Psoas muscle (tissue), 8 donors: Measurements from ENCODE around the gene PHF23. TPM values are rescaled to one million over a fixed set of nuclear protein-coding genes. Genes with fewer than 3 reads are reported as not detected.

ENCODE experiments used
- ATAC-seq, 4 donors: fragments of 200-7000 bp; cut with Tn5 transposase; one replicate each; pipeline ENCODE4 v1.9.1; 2020; ENCODE audit warnings: moderate library complexity in 3 of 4, mild to moderate bottlenecking in 2 of 4
- DNase-seq, 2 donors: peaks; one replicate each; pipeline ENCODE4 v3.0.0-alpha.2; 2020
- H3K27ac ChIP-seq: fragments of 200-600 bp; one replicate; pipeline ENCODE4 v1.8.0; 2022
- H3K27me3 ChIP-seq, 3 donors: fragments of 200-600 bp in 1 of 3; one replicate each; pipeline versions ENCODE4 v1.6.1 to v1.8.0; 2013 to 2022; ENCODE audit warnings: low read length in 2 of 3, mild to moderate bottlenecking in 2 of 3, moderate library complexity in 1 of 3; ENCODE audit not compliant: insufficient read depth in 3 of 3
- H3K36me3 ChIP-seq, 2 donors: fragments of 200-600 bp in 1 of 2; one replicate each; pipeline versions ENCODE4 v1.6.1 to v1.8.0; 2013 to 2022; ENCODE audit warnings: low read depth in 1 of 2, mild to moderate bottlenecking in 1 of 2, moderate library complexity in 1 of 2; ENCODE audit not compliant: insufficient read depth in 1 of 2
- H3K4me1 ChIP-seq: fragments of 200-600 bp; one replicate; pipeline ENCODE4 v1.8.0; 2022
- H3K4me3 ChIP-seq: fragments of 200-600 bp; one replicate; pipeline ENCODE4 v1.8.0; 2022; ENCODE audit warnings: mild to moderate bottlenecking
- H3K9me3 ChIP-seq: fragments of 200-600 bp; one replicate; pipeline ENCODE4 v1.8.0; 2022
- WGBS, 3 donors: extraction: QIAGEN DNeasy Blood & Tissue Kit; methylation state at CpG; one replicate each; pipeline versions ENCODE4 v1.1.6 to v1.1.7; 2013; 5-methylcytosine and 5-hydroxymethylcytosine counted together
- intact Hi-C, 2 donors: fragments of 100-400 bp; cut with DNase I; formaldehyde crosslinking; loops; one replicate each; pipeline versions ENCODE4 v1.11.0 to v1.14.2; 2022
- polyA plus RNA-seq, 3 donors: library from polyadenylated mRNA; stranded (reverse); fragments of 200-250 nt; gene quantifications; one replicate each; pipeline ENCODE4 v1.2.3, GENCODE V29; 2013
- total RNA-seq, 4 donors: library from RNA; stranded (reverse); fragmentation: NEBNext Ultra II Directional in 2 of 4; extraction: Animal tissue kit (Norgen Biotek cat#: 25700) in 2 of 4; gene quantifications; one replicate each; pipeline versions ENCODE4 v1.2.1 to v1.2.4, GENCODE V29; 2021 to 2023
- TF ChIP-seq, protein P1 (sequence below): fragments of 200-600 bp; IDR thresholded peaks from one replicate; pipeline ENCODE4 v1.8.0; 2022; ENCODE audit warnings: antibody characterized with exemption
- donor health status: healthy with polysubstance abuse.
- donor health status: DM: no; HTN: no; CAD: no; lungs with moderate emphysema.
- donor health status: Bipolar disorder and iron deficiency.
- donor health status: healthy.
- donor health status: DM: yes; HTN: yes; CAD: no.
- donor health status: DM: no; HTN: no; CAD: no.
- donor health status: DM: no; HTN: no; CAD: no.
- donor health status: DM: yes; HTN: yes; CAD: no.

The PHF23 gene
- total and polyA plus RNA-seq, 7 donors, result 20.9 to 43.3 (median 28.2) TPM

DNA sequence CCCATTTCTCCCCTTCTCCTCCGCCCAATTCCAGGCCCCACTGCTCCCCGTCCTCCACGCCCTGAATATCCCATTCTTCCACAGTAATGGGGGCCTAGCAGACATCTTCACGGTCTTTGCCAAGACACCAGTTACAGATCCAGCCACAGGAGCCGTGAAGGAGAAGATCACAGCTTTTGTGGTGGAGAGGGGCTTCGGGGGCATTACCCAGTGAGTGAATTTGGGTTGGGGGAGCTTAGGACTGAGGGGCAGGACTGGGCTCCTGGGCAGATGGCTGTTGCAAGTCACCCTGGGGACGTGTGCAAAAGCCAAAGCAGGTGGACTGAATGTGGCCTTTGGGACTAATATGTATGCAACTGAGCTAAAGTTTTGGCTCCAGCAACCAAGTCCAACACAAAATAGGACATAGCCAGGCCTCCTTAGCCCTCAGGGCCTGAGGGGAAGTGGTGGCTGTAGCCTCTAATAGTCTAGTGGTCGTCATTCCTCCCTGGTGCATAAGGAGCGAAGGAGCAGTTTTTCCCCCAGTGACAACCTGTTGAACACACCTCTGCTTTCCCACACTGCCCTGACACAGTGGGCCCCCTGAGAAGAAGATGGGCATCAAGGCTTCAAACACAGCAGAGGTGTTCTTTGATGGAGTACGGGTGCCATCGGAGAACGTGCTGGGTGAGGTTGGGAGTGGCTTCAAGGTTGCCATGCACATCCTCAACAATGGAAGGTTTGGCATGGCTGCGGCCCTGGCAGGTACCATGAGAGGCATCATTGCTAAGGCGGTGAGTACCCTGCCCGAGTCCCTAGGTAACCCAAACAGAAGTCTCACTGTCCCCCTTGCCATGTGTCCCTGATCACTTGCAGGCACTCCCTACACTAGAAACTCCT, 16.9 kb downstream of the PHF23 start:
- peaks cover 34% of the 10 kb centered on the region for H3K4me1 ChIP-seq
- ATAC-seq, result no peak
- H3K27me3 ChIP-seq, result no peaks in the 10 kb centered on the region
- TF ChIP-seq, protein P1, sequence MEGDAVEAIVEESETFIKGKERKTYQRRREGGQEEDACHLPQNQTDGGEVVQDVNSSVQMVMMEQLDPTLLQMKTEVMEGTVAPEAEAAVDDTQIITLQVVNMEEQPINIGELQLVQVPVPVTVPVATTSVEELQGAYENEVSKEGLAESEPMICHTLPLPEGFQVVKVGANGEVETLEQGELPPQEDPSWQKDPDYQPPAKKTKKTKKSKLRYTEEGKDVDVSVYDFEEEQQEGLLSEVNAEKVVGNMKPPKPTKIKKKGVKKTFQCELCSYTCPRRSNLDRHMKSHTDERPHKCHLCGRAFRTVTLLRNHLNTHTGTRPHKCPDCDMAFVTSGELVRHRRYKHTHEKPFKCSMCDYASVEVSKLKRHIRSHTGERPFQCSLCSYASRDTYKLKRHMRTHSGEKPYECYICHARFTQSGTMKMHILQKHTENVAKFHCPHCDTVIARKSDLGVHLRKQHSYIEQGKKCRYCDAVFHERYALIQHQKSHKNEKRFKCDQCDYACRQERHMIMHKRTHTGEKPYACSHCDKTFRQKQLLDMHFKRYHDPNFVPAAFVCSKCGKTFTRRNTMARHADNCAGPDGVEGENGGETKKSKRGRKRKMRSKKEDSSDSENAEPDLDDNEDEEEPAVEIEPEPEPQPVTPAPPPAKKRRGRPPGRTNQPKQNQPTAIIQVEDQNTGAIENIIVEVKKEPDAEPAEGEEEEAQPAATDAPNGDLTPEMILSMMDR, result no peak
- H3K27ac ChIP-seq, result no peak overlapping the region
- 66 to 74% (median 68%) methylated on average over 15 of the region's 15 CpGs for WGBS, 3 donors
- intact Hi-C loops, result no loop called here
- peaks cover 10 to 68% of the 10 kb centered on the region in 2 donors for H3K36me3 ChIP-seq
- DNase-seq, result peak; percentile 14 to 23
- peak overlapping the region; percentile 98 for H3K4me3 ChIP-seq
- no peaks in the 10 kb centered on the region for H3K9me3 ChIP-seq

DNA sequence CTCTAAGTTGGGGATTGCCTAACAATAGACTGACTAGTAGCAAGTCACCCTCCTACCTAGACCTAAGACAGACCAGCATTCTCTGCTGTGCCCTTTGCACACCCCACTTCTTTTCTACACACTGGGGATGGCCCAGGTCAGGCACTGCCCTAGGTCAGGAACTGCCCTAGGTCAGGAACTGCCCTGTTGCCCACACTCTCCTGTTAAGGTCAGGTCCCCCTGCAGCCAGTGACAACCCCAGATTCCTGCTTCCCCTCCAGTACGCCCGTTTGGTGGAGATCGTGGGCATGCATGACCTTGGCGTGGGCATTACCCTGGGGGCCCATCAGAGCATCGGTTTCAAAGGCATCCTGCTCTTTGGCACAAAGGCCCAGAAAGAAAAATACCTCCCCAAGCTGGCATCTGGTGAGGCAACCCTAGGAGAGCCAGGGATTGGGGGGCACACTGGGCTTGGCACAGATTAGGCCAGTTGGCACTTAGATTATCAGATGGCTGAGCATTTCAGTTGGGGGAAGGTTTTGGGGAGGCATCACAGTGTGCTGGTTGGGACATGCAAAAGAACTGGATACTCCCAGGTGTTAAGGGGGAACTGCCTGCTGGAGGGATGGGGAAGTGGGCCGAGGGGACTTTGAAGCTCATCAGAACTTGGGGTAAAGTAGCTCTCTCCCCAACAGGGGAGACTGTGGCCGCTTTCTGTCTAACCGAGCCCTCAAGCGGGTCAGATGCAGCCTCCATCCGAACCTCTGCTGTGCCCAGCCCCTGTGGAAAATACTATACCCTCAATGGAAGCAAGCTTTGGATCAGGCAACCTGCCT, 17.8 kb downstream of the PHF23 start:
- no peaks in the 10 kb centered on the region for H3K27me3 ChIP-seq
- DNase-seq, result peak; percentile 11 to 37
- TF ChIP-seq, protein P1, result no peak
- H3K4me3 ChIP-seq, result peak overlapping the region; percentile 98
- peaks cover 5 to 60% of the 10 kb centered on the region in 2 donors for H3K36me3 ChIP-seq
- H3K27ac ChIP-seq, result peak overlapping the region; percentile 99
- 49 to 52% (median 49%) methylated on average over 10 of the region's 10 CpGs for WGBS, 3 donors
- no peaks in the 10 kb centered on the region for H3K9me3 ChIP-seq
- intact Hi-C loops, result loop anchor here in 1 of 2 donors (2.0 kb wide), 2 partner anchors 15 to 75 kb away; no protein-coding TSS in a partner anchor
- no peak for ATAC-seq
- peaks cover 34% of the 10 kb centered on the region for H3K4me1 ChIP-seq

DNA sequence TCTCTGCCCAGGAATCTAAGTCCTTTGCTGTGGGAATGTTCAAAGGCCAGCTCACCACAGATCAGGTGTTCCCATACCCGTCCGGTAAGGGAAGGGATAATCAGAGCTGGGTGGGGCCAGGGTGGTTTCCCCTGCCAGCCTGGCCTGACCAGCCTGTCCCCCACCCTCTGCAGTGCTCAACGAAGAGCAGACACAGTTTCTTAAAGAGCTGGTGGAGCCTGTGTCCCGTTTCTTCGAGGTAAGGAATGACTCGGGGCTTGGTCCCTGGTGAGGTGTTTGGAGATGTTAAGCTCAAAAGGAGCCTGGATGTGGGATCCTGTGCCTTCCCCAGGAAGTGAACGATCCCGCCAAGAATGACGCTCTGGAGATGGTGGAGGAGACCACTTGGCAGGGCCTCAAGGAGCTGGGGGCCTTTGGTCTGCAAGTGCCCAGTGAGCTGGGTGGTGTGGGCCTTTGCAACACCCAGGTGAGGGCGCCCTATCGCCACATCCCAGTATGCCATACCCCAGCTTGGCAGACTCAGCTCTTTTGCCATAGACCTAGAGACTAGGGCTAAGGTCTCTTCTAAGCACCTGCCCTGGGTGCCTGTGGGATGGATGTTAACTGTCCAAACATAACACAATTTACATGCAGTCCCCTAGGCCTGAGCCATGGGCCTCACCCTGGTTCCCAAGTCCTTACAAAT, 18.5 kb downstream of the PHF23 start:
- peaks cover 4 to 52% of the 10 kb centered on the region in 2 donors for H3K36me3 ChIP-seq
- DNase-seq (peak; percentile 65 to 78), ATAC-seq (peak; percentile 34 to 58 (median 54))
- peak overlapping the region; percentile 99 for H3K27ac ChIP-seq
- TF ChIP-seq, protein P1, result peak; percentile 52
- H3K4me3 ChIP-seq, result peak overlapping the region; percentile 98
- H3K4me1 ChIP-seq, result peaks cover 34% of the 10 kb centered on the region
- H3K9me3 ChIP-seq, result no peaks in the 10 kb centered on the region
- no peaks in the 10 kb centered on the region for H3K27me3 ChIP-seq
- 13 to 24% (median 16%) methylated on average over 11 of the region's 11 CpGs for WGBS, 3 donors
- intact Hi-C loops, result loop anchor here in 1 of 2 donors (2.0 kb wide), 2 partner anchors 16 to 76 kb away; no protein-coding TSS in a partner anchor

DNA sequence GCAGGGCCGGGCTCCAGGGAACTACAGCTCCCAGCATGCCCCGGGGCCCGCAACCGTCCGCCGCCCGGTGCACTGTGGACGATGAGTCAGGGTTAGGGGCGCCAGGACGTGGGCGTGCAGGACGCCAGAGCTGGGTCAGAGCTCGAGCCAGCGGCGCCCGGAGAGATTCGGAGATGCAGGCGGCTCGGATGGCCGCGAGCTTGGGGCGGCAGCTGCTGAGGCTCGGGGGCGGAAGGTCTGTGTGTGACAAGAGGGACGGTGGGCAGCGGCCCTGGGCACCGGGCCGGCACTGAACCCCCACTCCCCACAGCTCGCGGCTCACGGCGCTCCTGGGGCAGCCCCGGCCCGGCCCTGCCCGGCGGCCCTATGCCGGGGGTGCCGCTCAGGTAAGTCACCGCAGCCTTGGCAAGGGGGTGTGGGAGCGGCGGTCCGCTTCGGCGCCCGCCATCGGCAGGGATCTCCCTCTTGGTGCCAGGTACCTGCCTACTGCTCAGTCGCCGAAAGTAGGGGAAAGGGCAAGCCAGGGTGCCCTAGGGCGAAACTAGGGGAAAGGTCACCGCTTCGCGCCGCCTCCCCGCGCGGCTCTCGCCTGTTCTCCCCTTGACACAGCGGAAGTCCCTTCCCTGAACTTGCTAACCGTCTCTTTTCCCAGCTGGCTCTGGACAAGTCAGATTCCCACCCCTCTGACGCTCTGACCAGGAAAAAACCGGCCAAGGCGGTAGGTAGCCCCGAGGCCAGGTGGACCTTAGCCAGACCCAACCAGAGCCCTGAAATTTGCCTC, 19.3 kb downstream of the PHF23 start, which contains the start of the genes ACADVL and DLG4:
ACADVL (plus strand) TSS at position 127 of the 781 bp plus-strand sequence; CDS start at position 174, 47 bp downstream.
DLG4 (minus strand) TSS at position 25 of the 781 bp plus-strand sequence.
- peaks cover 34% of the 10 kb centered on the region for H3K4me1 ChIP-seq

More for the DNA sequence above, 19.3 kb downstream of the PHF23 start, which contains the start of the genes ACADVL and DLG4:
- TF ChIP-seq, protein P1, result no peak
- DNase-seq (peak; percentile 97), ATAC-seq (peak; percentile 86 to 88 (median 86))
- Histone ChIP-seq H3K4me3 (peak within 1 kb of the TSS; percentile 98), H3K27me3 (no peaks in the 10 kb centered on the region), H3K27ac (peak within 1 kb of the TSS; percentile 99), H3K36me3 (peaks cover 2 to 45% of the 10 kb centered on the region in 2 donors), H3K9me3 (no peaks in the 10 kb centered on the region)
- 0 to 1% (median 0%) methylated on average over 44 to 63 of the region's 63 CpGs for WGBS, 3 donors
- intact Hi-C loops, result loop anchor here in 1 of 2 donors (2.0 kb wide), 2 partner anchors 17 to 77 kb away; no protein-coding TSS in a partner anchor
